GM21825 (cell line): ENCODE measurements around the gene PPM1D.

Source experiments
- ATAC-seq: cut with Tn5 transposase; IDR thresholded peaks from one replicate; pipeline ENCODE4 v1.9.1; 2021; ENCODE audit warnings: mild to moderate bottlenecking, moderate library complexity; ENCODE audit not compliant: unreplicated experiment

PPM1D gene

DNA sequence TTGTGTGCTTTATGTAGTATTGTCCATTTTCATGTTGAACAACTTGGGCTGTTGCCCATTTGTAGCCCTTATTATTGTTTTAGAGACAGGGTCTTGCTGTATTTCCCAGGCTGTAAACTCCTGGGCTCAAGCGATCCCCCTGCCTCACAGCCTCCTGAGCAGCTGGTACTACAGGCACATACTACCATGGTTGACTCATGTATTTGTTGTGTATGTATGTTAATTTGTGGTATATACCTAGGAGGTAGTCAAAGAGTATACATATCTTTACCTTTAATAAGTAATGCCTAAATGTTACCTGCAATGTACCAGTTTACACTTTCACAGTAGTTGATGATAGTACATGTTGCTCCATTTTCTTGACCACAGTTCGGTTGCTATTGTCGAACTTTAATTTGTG lies 18.1 kb downstream of the PPM1D start:
- no peak for ATAC-seq

DNA sequence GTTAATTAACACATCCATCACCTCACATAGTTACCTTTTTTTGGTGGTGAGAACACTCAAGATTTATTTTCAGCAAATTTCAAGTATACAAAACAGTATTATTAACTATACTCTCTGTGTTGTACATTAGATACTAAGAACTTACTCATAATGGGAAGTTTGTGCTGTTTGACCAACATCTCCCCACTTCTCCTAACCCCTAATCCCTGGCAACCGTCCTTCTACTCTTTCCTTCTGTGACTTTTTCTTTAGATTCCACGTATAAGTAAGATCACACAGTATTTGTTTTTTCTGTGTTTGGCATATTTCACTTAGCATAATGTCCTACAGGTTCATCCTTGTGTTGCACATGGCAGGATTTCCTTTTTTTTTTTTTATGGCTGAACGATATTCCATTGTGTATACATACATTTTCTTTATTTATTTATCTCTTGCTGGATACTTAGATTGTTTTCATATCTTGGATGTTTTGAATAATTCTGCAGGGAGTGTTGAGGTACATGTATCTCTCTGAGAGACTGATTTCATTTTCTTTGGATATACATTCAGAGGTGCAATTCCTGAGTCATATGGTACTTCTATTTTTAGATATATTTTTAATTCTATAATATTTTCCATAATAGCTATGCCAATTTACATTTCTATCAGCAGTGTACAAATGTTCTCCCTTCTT lies 19.0 kb downstream of the PPM1D start:
- ATAC-seq: no peak

DNA sequence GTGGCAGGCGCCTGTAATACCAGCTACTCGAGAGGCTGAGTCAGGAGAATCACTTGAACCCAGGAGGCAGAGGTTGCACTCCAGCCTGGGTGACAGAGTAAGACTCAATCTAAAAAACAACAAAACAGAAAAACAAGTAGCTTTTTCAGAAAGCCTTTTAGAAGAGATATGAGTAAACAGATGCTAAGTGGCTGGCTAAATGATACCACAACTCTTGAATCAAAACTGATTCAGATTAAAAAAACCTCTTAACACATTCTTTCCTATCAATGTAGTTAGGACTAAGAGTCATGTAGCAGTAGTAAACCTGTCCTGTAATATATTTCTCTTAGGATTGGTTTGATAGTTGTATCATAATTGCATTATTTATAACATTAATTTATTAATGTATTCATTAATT lies 23.0 kb downstream of the PPM1D start:
- ATAC-seq: no peak

DNA sequence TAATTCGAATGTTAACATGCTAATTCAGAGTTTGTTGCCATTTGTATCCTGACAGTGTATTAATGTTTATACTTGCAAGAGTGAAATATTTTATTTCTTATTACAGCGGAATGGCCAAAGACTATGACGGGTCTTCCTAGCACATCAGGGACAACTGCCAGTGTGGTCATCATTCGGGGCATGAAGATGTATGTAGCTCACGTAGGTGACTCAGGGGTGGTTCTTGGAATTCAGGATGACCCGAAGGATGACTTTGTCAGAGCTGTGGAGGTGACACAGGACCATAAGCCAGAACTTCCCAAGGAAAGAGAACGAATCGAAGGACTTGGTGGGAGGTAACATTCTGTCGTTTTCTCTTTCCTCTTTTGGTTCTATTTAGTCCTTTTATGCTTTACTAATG lies 23.4 kb downstream of the PPM1D start:
- no peak for ATAC-seq

DNA sequence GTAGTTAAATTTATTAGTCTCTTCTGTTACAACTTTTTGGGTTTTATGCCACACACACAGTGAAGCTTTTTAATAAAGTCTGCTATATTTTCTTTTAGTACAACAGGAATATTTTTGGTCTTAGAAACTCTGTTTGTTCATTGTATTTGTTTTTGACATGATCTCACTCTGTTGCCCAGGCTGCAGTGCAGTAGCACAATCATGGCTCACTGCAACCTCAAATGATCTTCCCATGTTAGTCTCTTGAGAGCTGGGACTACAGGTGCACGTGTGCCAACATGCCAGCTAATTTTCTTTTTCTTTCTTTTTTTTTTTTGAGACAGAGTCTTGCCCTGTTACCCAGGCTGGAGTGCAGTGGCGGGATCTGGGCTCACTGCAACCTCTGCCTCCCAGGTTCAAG lies 27.1 kb downstream of the PPM1D start:
- ATAC-seq: no peak

DNA sequence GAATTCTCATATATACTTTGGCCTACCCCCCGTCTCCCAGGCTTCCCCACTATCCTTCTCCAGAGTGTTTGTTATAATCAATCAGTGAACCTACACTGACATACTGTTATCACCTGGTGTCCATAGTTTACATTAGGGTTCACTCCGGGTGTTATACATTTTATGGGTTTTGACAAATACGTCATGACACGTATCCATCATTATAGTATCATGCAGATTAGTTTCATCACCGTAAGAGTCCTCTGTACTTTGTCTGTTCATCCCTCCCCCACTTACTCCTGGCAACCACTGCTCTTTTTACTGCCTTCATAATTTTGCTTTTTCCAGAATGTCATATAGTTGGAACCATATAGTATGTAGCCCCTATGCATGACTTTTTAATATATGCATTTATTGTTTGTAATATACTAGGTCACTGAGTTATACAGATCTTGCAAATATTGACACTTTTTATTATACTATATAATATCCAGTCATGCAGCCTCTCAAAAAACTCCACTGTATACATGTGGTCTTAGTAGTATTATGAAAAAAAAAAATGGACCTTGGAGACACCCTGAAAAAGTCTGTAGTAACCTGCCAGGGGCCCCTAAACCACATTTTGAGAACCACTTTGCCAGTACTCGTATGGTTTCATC lies 28.4 kb downstream of the PPM1D start:
- ATAC-seq: no peak

DNA sequence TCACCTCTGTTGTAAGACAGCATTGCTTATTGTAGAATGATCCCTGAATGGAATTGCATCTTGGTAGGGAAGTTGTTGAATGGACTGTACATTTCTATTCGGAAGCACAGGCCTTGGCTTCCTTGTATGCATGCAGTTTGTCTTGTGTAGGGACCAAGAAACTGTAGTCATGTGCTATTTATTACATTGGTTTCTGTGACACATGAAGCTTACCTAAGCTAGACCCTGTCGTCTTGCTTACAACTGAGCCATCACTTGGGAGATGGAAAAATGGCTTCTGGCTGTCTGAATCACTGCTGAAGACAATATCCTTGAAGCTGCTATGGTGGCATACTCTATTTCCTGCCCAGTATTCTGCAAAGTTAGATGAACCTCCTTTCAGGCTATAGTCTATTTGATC lies 29.1 kb downstream of the PPM1D start:
- no peak for ATAC-seq

DNA sequence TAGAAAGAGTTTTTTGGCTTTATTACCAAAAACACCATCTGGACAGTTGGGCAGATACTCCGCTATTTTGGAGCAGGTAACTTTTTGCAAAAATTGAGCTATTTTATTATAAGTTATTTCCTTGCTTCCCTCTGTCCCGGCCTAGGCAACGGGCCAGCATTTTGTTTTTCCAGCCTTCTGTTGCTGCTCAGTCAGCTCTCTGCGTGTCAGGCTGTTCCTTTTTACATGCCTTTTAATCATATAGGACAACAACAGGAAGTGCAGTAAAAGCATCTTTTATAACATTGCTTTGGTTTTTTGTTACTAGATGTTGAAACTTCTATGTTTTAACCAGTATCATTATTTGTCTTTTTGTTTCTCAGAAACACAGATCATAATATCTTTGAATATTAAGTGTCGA lies 30.4 kb downstream of the PPM1D start:
- no peak for ATAC-seq

DNA sequence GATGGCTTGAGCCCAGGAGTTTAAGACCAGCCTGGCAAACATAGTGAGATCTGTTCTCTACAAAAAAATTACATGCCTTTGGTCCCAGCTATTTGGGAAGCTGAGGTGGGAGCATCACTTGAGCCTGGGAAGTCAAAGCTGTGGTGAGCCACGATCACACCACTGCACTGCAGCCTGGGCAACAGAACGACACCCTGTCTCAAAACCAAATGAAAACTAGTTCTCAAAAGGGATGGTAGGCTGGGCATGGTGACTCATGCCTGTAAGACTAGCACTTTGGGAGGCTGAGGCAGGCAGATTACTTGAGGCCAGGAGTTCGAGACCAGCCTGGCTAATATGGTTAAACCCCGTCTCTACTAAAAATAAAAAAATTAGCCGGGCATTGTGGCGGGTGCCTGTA lies 31.1 kb downstream of the PPM1D start:
- ATAC-seq: no peak

DNA sequence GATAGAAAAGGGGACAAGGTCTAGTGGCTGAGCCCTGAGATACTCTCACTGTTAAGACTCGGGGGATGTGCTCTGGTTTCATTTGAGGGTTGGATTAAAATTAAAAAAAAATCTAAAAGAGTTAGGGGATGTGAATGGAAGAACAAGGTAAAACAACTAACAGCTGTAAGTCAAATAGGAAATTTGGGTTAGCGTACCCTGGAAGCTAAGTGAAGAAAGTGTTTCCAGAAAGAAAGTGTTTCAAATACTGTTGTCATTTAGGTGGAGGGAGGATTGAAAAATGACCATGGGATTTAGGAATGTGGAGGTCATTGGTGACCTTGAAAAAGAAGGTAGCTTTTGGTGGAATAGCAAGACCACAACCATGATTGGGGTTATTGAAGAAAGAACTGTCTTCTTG lies 37.7 kb downstream of the PPM1D start:
- no peak for ATAC-seq

DNA sequence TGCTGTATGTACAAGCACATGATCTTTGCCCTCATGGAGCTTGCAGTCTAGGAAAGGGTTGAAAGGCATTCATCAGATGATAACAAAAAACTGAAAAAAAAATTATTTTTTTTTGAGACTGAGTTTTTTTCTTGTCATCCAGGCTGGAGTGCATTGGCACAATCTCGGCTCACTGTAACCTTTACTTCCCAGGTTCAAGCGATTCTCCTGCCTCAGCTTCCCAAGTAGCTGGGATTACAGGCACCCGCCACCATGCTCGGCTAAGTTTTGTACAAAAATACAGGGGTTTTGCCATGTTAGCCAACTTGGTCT lies 39.0 kb downstream of the PPM1D start:
- no peak for ATAC-seq

DNA sequence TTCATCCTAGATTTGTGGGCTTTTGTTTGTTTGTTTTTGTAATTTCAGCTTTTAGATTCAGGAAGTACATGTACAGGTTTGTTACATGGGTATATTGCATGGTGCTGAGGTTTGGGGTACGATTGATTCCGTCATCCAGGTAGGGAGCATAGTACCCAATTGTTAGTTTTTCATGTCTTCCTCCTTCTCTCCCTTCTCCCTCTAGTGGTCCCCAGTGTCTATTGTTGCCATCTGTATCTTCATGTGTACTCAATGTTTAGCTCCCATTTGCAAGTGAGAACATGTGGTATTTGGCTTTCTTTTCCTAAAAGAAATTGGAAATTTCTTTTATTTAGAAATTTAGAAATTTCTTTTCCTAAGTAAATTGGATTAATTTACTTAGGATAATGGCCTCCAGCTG lies 40.5 kb downstream of the PPM1D start:
- ATAC-seq: no peak

DNA sequence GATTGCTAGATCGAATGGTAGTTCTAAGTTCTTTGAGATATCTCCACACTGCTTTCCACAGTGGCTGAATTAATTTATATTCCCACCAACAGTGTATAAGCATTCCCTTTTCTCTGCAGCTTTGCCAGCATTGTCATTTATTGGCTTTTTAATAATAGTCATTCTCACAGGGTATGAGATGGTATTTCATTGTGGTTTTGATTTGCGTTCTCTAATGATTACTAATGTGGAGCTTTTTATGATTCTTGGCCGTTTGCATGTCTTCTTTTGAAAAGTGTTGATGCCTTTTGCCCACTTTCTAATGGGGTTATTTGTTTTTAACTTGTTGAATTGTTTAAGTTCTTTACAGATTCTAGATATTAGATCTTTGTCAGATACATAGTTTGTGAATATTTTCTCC lies 41.1 kb downstream of the PPM1D start:
- no peak for ATAC-seq

DNA sequence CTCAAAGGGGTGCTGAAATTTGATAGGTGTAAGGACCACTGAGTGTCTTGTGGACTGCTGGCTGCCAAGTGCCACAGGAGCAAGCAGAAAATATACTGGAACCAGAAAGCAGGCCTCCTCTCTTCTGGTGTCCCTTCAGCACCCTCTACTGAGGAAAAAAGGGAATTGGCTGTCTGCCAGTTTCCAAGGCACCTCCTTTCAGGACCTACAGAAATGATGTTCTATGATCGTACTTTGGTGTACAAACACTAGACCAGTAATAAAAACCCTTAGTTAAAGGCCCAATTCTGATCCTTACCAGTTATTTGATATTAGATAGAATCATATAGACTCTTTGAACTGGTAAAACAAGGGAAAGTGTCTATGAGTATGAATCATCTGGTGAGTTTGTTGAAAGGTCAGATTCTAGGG lies 41.8 kb downstream of the PPM1D start:
- no peak for ATAC-seq

DNA sequence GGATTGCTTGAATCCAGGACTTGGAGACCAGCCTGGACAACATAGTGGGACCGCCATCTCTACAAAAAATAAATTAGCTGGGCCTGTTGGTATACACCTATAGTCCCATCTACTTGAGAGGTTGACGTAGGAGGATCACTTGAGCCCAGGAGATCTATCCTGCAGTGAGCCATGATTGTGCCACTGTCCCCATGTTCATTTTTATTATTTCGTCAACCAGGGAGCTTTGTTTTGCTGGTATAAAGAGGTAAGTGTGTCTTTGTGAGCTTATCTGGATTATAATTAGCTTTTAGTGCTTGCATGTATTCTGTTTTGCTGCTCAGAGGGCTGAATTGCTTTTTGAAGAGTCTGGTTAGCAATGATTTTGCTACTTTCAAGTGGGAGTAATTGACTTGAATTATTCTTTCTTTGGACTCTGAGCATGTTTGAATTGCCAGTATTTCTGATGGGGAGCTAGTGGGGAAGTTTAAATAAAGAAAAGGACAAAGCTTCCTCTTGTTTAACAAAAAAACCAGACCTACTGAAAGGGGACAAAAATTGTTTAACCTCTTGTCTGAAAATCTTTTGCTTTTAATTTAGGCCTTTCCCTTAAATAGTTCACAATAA lies 46.0 kb downstream of the PPM1D start:
- ATAC-seq: no peak

DNA sequence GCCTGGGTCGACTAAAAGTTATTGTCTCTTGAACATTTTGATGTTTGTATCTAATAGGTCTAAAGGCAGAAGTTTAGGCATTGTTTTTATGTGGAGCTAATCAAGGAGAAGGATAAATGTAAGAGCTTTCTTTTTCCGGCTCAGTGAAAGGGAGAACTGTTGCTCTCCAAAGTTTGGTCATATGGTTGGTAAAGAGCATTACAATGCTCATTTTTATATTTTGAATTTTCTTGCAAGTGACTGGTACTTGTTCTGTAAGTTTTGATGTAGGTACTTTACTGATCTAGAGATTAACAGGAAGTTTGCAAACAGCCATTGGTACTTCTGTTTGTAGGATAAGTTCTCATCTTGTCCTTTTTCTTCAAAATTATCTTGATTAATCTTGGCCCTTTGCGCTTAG lies 46.7 kb downstream of the PPM1D start:
- no peak for ATAC-seq

DNA sequence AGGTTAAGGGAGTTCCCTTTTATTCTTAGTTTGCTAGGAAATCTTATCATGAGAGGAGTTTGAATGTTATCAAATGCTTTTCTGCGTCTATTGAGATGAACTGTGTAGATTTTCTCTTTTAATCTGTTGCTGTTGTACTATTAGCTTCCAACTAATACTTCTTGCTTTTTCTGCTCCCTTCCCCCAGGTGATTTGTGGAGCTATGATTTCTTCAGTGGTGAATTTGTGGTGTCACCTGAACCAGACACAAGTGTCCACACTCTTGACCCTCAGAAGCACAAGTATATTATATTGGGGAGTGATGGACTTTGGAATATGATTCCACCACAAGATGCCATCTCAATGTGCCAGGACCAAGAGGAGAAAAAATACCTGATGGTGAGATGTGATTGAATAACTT lies 47.7 kb downstream of the PPM1D start:
- ATAC-seq: no peak

DNA sequence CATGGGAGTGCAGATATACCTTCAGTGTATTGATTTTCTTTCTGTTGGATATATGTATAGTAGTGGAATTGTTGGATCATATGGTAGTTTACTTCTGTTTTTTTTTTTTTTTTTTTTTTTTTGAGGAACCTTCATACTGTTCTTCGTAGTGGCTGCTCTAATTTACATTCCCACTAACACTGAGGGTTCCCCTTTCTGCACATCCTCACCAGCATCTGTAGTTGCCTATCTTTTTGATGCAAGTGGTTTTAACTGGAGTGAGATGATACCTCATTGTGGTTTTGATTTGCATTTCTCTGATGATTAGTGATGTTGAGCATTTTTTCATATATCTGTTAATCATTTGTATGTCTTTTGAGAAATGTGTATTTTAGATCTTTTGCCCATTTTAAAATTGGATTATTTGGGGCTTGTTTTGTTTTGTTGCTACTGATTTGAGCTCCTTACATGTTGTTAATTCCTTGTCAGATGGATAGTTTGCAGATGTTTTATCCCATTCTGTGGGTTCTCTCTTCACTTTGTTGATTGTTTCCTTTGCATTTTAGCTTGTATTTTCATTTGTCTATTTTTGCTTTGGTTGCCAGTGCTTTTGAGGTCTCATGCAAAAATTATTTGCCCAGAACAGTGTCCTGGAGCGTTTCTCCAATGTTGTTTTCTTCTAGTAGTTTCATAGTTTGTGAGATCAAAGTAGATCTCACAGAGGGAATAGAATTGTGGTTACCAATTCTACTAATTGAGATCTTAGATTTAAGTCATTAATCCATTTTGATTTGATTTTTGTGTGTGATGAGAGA lies 52.7 kb downstream of the PPM1D start:
- peak; percentile 95 for ATAC-seq

DNA sequence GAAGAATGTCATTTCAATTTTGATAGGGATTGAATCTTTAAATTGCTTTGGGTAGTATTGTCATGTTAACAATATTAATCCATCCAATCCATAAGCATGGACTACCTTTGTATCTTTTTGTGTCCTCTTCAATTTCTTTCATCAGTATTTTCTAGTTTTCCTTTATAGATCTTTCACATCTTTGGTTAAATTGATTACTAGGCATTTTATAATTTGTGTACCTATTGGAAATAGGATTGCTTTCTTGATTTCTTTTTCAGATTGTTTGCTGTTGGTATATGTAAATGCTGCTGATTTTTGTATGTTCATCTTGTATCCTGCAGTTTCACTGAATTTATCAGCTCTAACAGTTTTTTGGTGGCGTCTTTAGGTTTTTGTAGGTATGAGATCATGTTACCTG lies 53.6 kb downstream of the PPM1D start:
- no peak for ATAC-seq

DNA sequence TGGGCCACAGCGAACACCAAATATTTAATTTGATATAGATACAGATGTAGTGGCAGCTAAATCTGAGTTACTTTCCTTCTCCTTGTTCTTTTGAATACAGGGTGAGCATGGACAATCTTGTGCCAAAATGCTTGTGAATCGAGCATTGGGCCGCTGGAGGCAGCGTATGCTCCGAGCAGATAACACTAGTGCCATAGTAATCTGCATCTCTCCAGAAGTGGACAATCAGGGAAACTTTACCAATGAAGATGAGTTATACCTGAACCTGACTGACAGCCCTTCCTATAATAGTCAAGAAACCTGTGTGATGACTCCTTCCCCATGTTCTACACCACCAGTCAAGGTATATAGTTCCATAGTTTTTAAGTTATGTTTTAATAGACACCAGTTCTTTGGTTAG lies 56.5 kb downstream of the PPM1D start:
- ATAC-seq: no peak

DNA sequence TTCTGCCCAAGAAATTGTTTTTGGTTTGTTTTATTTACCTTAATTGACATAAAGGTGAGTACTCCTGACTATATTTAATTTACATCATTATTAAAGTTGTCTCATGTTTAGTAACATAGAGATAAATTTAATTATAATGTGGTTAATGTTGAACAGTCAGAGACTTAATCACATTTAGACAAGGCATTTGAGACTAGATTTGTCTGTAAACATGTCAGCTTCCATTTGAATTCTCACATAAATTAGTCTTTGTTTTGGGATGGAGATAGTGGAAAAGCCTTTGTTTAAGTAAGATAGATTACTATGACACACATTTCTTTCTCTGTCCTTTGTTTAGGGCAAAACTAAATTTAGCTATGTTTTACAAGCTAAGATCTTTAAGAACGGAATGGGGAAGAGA lies 59.2 kb downstream of the PPM1D start:
- ATAC-seq: no peak

DNA sequence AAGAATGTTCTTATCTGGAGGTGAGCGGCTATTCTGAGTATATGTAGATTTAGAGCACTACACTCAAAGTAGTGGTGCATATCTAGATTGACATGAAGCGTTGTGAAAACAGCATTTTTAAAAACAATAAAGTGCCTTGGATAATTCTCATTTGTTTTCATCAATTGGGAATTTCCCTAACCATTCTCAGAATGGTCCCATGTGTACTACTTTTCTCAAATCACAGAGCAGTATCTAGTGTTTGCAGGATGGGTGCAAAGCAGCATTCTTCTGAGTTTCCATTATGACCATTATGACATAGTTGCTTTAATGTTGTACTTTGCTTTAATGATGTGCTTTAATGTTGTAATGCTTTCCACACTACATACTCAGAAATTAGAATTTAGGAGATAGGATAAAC lies 61.5 kb downstream of the PPM1D start:
- ATAC-seq: no peak
